ENCODE results near the gene SEL1L3.

DNA sequence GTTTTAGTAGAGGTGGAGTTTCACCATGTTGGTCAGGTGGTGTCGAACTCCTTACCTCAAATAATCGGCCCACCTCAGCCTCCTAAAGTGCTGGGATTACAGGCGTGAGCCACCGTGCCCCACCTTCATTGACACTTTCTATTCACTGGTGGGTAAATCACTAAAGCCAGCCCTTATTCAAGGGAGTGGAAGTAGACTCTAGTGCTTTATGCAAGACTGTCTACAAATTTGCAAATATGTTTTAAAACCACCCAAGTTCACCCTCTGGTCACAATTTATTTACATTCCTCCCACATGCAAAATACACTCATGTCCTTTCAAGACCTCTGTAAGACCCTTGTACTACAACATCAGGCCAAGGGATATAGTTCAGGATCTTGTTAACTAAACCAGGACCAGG, 162.1 kb downstream of the SEL1L3 start:
- no peak for TF ChIP-seq CTCF (IDR thresholded peaks at IDR 0.05 in 4 of 5, conservative IDR thresholded peaks at IDR 0.05 in 1 of 5)
- TF ChIP-seq POLR2A (IDR thresholded peaks at IDR 0.05), result no peak

Measured in gastrocnemius medialis (tissue), 4 donors.